Stimulated activated CD8-positive, alpha-beta memory T cell treated with anti-CD3 and anti-CD28 coated beads, Interleukin-7, amount 100 ng/mL, for 48 hours (primary cell): Measurements from ENCODE around the gene GPR148.
"Not testable (repeated sequence)": the region's sequence is repeated elsewhere in the genome, so short reads cannot be mapped to it uniquely, and the experiment has no call there.

Experiments
- DNase-seq, 2 donors: peaks; one replicate each; pipeline ENCODE4 v3.0.0-alpha.2; 2020; ENCODE audit warnings: low read depth in 1 of 2; ENCODE audit errors: extremely low read depth in 1 of 2

The GPR148 gene

GRCh38 chr2:130728549-130729316 is at the start of gene GPR148:
Gene GPR148 (plus strand): TSS chr2:130729070. CDS start chr2:130729152, 82 bp downstream.
- DNase-seq: no peak

GRCh38 chr2:130692041-130692770 is 36.7 kb upstream of the GPR148 start:
- not testable (repeated sequence) for DNase-seq

DNA sequence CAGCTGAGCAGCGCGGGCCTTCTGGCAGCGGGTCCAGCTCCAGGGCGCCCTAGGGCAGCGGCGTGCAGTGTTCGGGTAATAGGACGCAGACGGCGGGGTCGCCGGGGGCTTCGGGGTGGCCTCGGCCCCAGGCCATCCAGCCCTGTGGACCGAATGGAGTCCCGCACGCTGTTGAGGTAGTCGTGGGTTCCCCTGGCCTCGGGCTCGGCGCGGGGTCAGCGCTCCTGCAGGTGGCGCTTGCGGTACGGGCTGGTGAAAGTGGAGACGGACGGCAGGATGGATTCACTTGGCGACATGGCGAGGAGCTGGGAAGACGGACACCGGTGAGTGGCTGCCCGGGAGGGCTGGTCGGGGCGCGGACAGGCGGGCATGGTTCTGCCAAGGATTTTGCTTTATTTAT is 35.4 kb upstream of the GPR148 start:
- DNase-seq: peak in 1 of 2 donors; percentile 4

DNA sequence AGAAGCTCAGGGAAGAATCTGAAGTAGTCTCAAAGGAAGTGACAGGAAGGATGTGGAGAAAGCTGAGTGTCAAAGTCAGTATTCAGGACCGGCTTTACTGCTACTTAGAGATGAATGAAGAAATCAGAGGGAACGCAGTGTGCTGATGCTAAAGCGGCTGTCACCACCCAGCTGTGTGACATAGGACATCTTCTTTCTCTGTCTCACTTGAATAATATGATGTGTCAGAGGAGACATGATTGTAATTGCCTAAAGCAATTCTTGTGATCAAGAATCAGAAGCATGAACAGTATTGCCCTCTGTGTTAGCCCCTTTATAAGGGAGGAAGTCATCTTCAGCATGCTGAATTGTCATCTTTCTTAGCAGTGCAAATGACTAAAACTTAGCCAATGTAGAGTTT is 25.6 kb upstream of the GPR148 start:
- not testable (repeated sequence) for DNase-seq

DNA sequence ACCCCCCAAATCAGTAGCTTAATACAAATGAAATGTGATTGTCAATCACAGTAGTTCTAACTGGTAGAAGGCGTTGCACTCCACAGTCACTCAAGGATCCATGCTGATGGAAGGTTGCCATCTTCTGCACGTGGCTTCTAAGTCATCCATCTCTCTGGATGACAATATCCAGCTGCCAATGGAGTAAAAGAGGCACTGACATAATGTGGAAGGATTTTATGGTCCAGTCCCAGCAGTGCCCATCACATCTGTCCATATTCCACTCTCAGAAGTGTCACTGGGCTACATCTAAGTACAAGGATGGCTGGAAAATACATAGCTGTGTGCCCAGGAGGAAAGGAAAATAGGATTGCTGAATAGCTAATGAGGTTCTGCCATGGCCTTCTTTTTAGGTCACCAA is 14.1 kb upstream of the GPR148 start:
- DNase-seq: not testable (repeated sequence)

GRCh38 chr2:130720036-130720435 is 8.8 kb upstream of the GPR148 start:
- no peak for DNase-seq

GRCh38 chr2:130720528-130720927 is 8.3 kb upstream of the GPR148 start:
- no peak for DNase-seq

- no peak for DNase-seq
Observed at GRCh38 chr2:130724455-130724854, 4.4 kb upstream of the GPR148 start.

GRCh38 chr2:130726614-130727180 is 2.2 kb upstream of the GPR148 start:
- DNase-seq: no peak

GRCh38 chr2:130727286-130727924 is 1.5 kb upstream of the GPR148 start:
- peak; percentile 74 to 85 for DNase-seq

DNA sequence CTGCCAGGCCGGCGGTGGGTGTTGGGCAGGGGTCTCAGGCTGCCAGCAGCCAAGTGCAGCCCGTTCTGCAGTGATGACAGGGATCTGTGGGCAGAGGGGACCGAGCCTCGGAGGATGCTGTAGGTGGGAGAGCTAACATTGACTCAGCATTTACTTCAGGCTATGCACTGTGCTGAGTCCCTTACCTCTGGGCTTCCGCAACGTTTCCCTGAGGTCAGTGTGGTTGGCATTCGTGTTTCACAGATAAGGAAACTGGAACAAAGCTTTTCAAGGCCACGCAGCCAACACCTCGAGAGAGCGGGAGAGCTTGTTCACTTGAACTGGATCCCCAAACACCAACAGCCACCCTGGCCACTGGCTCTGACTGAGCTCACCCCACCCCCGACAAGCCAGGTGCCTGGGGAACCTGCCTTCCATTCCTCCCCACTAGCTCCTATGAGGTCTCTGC is 839 bp upstream of the GPR148 start:
- DNase-seq: peak in 1 of 2 donors; percentile 25

DNA sequence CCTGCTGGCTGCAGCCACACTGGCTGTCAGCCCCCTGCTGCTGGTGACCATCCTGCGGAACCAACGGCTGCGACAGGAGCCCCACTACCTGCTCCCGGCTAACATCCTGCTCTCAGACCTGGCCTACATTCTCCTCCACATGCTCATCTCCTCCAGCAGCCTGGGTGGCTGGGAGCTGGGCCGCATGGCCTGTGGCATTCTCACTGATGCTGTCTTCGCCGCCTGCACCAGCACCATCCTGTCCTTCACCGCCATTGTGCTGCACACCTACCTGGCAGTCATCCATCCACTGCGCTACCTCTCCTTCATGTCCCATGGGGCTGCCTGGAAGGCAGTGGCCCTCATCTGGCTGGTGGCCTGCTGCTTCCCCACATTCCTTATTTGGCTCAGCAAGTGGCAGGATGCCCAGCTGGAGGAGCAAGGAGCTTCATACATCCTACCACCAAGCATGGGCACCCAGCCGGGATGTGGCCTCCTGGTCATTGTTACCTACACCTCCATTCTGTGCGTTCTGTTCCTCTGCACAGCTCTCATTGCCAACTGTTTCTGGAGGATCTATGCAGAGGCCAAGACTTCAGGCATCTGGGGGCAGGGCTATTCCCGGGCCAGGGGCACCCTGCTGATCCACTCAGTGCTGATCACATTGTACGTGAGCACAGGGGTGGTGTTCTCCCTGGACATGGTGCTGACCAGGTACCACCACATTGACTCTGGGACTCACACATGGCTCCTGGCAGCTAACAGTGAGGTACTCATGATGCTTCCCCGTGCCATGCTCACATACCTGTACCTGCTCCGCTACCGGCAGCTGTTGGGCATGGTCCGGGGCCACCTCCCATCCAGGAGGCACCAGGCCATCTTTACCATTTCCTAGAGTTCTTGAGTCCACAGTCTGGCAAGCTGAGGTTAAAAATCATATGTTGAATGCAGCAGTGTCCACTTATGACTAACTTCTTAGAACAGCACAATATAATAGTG is 741 bp downstream of the GPR148 start:
- no peak for DNase-seq

DNA sequence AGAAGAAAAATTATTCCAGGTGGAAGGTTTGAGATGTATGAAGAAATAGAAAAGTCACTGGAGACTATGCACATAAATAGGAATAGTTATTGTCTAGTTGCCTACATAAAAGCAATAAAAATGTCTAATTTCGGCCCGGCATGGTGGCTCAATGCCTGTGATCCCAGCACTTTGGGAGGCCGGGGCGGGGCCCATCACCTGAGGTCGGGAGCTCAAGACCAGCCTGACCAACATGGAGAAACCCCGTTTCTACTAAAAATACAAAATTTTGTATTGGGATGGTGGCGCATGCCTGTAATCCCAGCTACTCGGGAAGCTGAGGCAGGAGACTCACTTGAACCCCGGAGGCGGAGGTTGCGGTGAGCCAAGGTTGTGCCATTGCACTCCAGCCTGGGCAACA is 3.4 kb downstream of the GPR148 start:
- DNase-seq: not testable (repeated sequence)

GRCh38 chr2:130735200-130735599 is 6.3 kb downstream of the GPR148 start:
- no peak for DNase-seq

DNA sequence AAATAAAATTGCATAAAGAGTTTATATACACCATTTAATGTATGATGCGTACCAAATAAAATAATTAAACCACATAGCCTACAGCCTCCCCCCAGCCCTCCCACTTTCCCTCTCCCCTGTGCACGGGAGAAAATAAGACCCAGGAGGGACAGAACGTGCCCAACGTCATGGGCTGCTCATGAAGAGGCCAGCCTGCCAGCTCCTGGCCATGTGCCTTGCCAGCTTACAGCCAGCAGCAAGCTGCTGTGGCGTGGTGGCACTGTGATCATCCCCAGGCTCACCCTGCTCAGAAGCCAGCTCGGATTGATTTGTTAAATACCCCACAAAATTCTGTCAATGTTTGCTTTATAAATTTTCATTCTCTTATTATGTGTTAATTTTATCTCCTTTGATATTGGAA is 7.6 kb downstream of the GPR148 start:
- DNase-seq: no peak

DNA sequence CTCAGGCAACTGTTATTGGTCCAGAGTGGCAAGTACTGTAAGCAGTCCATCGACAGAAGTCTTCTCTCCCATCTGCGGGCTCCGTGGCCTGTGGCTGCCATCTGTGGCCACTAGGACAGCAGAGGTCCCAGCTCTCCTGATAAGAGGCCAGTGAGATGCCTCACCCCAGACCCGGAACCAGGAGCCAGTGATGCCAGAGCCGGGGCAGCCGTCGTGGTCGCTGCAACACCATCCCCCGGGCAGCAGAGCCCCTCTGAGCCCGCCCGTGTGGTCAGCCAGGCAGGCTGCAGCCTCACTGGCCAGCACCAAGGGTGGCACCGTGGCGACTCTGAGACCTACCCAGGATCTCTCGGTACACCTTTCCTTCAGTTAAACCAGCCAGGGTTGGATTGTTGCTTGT is 8.7 kb downstream of the GPR148 start:
- no peak for DNase-seq

- DNase-seq: no peak
Observed at GRCh38 chr2:130740671-130741070, 11.8 kb downstream of the GPR148 start.

DNA sequence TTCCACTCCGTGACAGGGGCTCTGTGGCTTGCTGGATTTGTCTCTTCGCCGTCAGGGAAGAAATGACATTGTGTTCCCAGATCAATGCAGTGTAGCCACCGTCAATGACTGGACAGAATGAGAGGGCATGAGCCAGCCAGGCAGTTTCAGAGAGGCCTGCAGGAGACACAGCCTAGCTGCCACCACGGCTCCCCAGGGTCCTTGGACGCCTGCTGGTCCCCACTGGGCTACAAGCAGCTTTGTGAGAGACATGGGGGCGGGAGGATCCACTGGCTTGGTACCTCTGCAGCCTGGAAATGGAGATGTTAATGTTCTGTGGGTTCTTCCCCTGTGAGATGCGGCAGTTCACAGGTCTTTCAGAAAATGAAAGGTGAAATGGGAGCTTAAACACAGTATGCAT is 14.4 kb downstream of the GPR148 start:
- no peak for DNase-seq

DNA sequence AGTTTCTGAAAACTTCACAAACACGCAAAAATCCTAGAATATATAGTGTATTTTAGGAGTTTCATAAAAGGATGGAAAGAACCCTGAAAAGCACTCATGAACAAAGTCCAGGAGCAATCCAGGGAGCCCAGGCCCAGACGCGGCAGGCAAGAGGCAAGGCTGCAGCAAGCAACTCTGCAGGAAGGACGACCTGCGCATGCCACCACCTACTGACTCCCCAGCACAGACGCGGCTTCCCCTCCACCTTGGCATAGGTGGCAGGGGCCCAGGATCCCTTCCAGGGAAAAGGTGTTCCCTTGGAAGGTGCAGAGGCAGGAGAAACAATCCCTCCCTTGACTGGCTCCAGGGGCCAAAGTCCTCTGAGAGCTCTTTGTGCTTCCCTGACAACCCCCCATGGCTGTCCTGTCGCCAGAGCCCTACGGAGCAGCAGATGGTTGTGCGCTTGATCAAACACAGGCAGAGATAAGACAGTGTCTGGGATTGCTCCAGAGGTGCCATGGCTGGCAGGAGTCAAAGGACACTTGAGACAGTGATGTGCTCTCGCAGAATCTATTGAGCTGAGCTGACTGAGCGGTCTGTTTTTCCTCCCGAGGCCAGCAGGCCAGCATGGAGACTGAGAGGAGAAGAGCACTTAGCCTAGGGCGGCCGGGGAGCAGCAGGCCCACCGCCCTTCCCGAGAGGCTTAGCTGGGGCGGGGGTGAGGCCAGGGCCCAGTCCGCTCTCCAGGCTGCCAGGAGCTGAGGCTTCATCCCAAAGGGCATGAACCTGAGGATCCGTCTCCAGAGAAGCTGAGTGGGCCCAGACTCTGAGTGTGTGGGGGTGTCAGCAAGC is 15.6 kb downstream of the GPR148 start:
- no peak for DNase-seq
